GM11168 (cell line): ENCODE results near the gene CFAP99.
"Not testable (repeated sequence)": the region's sequence is repeated elsewhere in the genome, so short reads cannot be mapped to it uniquely, and the experiment has no call there.

Experiments used
- in situ Hi-C: fragments of 300-500 bp; cut with MboI; formaldehyde crosslinking; loops from one replicate; pipeline ENCODE4 v1.12.0; 2022; ENCODE audit warnings: low sequenced_read_pairs; ENCODE audit not compliant: unreplicated experiment

The CFAP99 gene

GRCh38 chr4:2427383-2428334, 8.9 kb downstream of the CFAP99 start:
- in situ Hi-C loops: no loop called here

- in situ Hi-C loops: no loop called here
Measured at GRCh38 chr4:2428496-2429213, 9.9 kb downstream of the CFAP99 start.

GRCh38 chr4:2429945-2430757, 11.4 kb downstream of the CFAP99 start:
- in situ Hi-C loops: not testable (repeated sequence)

- in situ Hi-C loops: no loop called here
Measured at GRCh38 chr4:2432004-2432403, 13.2 kb downstream of the CFAP99 start.

GRCh38 chr4:2432991-2433530, 14.3 kb downstream of the CFAP99 start:
- in situ Hi-C loops: no loop called here

- in situ Hi-C loops: no loop called here
Measured at GRCh38 chr4:2433609-2434350, 15.0 kb downstream of the CFAP99 start.

- in situ Hi-C loops: no loop called here
Measured at GRCh38 chr4:2434420-2434819, 15.7 kb downstream of the CFAP99 start.

GRCh38 chr4:2436301-2436700, 17.5 kb downstream of the CFAP99 start:
- in situ Hi-C loops: no loop called here

- in situ Hi-C loops: no loop called here
Measured at GRCh38 chr4:2436761-2437474, 18.2 kb downstream of the CFAP99 start.

- in situ Hi-C loops: no loop called here
Measured at GRCh38 chr4:2437475-2438215, 18.9 kb downstream of the CFAP99 start.

GRCh38 chr4:2438822-2439718, 20.3 kb downstream of the CFAP99 start:
- in situ Hi-C loops: no loop called here

GRCh38 chr4:2441393-2442174, 22.8 kb downstream of the CFAP99 start:
- in situ Hi-C loops: no loop called here

GRCh38 chr4:2442175-2442993, 23.6 kb downstream of the CFAP99 start:
- in situ Hi-C loops: no loop called here

GRCh38 chr4:2443061-2443730, 24.4 kb downstream of the CFAP99 start:
- in situ Hi-C loops: no loop called here
